H9 (cell line): ENCODE measurements around the gene FCHSD2. TPM values are rescaled to one million over a fixed set of nuclear protein-coding genes. Genes with fewer than 3 reads are reported as not detected.

Source experiments
- DNase-seq: peaks from one replicate; pipeline ENCODE4 v3.0.0-alpha.2; 2017
- H2AFZ ChIP-seq: one replicate; pipeline ENCODE4 v1.6.1; 2013; ENCODE audit warnings: mild to moderate bottlenecking, low read length, control low read depth, moderate library complexity
- H2AK5ac ChIP-seq: 2 replicates; pipeline ENCODE4 v1.6.1; 2013; ENCODE audit warnings: low read length, control low read depth, mixed read lengths; ENCODE audit not compliant: insufficient read length
- H2BK120ac ChIP-seq: one replicate; pipeline ENCODE4 v1.6.1; 2013; ENCODE audit warnings: low read depth, mild to moderate bottlenecking, low read length, control low read depth, inconsistent platforms; ENCODE audit not compliant: poor library complexity, severe bottlenecking
- H2BK12ac ChIP-seq: 2 replicates; pipeline ENCODE4 v1.6.1; 2013; ENCODE audit warnings: low read length, control low read depth, mixed read lengths, low read depth; ENCODE audit not compliant: insufficient read length
- H2BK15ac ChIP-seq: 2 replicates; pipeline ENCODE4 v1.6.1; 2013; ENCODE audit warnings: low read depth, low read length, control low read depth
- H2BK20ac ChIP-seq: one replicate; pipeline ENCODE4 v1.6.1; 2013; ENCODE audit warnings: low read depth, mild to moderate bottlenecking, low read length, control low read depth, inconsistent platforms; ENCODE audit not compliant: poor library complexity, severe bottlenecking
- H2BK5ac ChIP-seq: 2 replicates; pipeline ENCODE4 v1.6.1; 2013; ENCODE audit warnings: low read length, control low read depth, mixed read lengths; ENCODE audit not compliant: insufficient read length
- H3K14ac ChIP-seq: 2 replicates; pipeline ENCODE4 v1.6.1; 2013; ENCODE audit warnings: low read length, control low read depth; ENCODE audit not compliant: insufficient read depth
- H3K18ac ChIP-seq: 2 replicates; pipeline ENCODE4 v1.6.1; 2013; ENCODE audit warnings: low read depth, mild to moderate bottlenecking, mixed read lengths, low read length, control low read depth; ENCODE audit not compliant: insufficient read length
- H3K23ac ChIP-seq: 2 replicates; pipeline ENCODE4 v1.6.1; 2013; ENCODE audit warnings: low read length, control low read depth, mixed read lengths, low read depth; ENCODE audit not compliant: insufficient read length
- H3K23me2 ChIP-seq: 2 replicates; pipeline ENCODE4 v1.6.1; 2013; ENCODE audit warnings: low read depth, mild to moderate bottlenecking, mixed read lengths, low read length, control low read depth; ENCODE audit not compliant: insufficient read length, poor library complexity, severe bottlenecking
- H3K27ac ChIP-seq: 2 replicates; pipeline ENCODE4 v1.5.1; 2013; ENCODE audit warnings: low read length, control low read depth, mixed read lengths, low read depth; ENCODE audit not compliant: insufficient read length
- H3K27me3 ChIP-seq: 2 replicates; pipeline ENCODE4 v1.6.1; 2013; ENCODE audit warnings: low read length, control low read depth, inconsistent platforms; ENCODE audit not compliant: insufficient read depth
- H3K4ac ChIP-seq: 2 replicates; pipeline ENCODE4 v1.6.1; 2013; ENCODE audit warnings: low read depth, mild to moderate bottlenecking, control low read depth, inconsistent platforms, low read length, moderate library complexity
- H3K4me1 ChIP-seq: 2 replicates; pipeline ENCODE4 v1.6.1; 2013; ENCODE audit warnings: low read length, control low read depth, inconsistent platforms; ENCODE audit not compliant: insufficient read depth
- H3K4me2 ChIP-seq: 2 replicates; pipeline ENCODE4 v1.6.1; 2013; ENCODE audit warnings: low read length, control low read depth, mixed read lengths; ENCODE audit not compliant: insufficient read length, insufficient read depth
- H3K56ac ChIP-seq: 2 replicates; pipeline ENCODE4 v1.6.1; 2013; ENCODE audit warnings: low read depth, mild to moderate bottlenecking, mixed read lengths, low read length, control low read depth; ENCODE audit not compliant: insufficient read length
- H3K79me1 ChIP-seq: 2 replicates; pipeline ENCODE4 v1.6.1; 2013; ENCODE audit warnings: low read depth, mild to moderate bottlenecking, moderate library complexity, low read length, control low read depth, inconsistent platforms; ENCODE audit not compliant: insufficient read depth, poor library complexity, severe bottlenecking
- H3K79me2 ChIP-seq: 2 replicates; pipeline ENCODE4 v1.6.1; 2013; ENCODE audit warnings: low read length, control low read depth, inconsistent platforms; ENCODE audit not compliant: insufficient read depth
- H3K9ac ChIP-seq: 2 replicates; pipeline ENCODE4 v1.6.1; 2013; ENCODE audit warnings: low read length, control low read depth, mixed read lengths; ENCODE audit not compliant: insufficient read length; ENCODE audit errors: extremely low read depth
- H3K9me3 ChIP-seq: one replicate; pipeline ENCODE4 v1.6.1; 2013; ENCODE audit warnings: low read depth, low read length, inconsistent platforms; ENCODE audit not compliant: control insufficient read depth
- H3T11ph ChIP-seq: one replicate; pipeline ENCODE4 v1.6.1; 2013; ENCODE audit warnings: mild to moderate bottlenecking, low read length, control low read depth, inconsistent platforms
- H4K20me1 ChIP-seq: one replicate; pipeline ENCODE4 v1.6.1; 2013; ENCODE audit not compliant: control insufficient read depth, insufficient read length, insufficient read depth
- H4K5ac ChIP-seq: 2 replicates; pipeline ENCODE4 v1.6.1; 2013; ENCODE audit warnings: low read depth, mild to moderate bottlenecking, mixed read lengths, low read length, control low read depth; ENCODE audit not compliant: insufficient read length
- H4K8ac ChIP-seq: replicated peaks from 2 replicates; pipeline ENCODE4 v1.6.1; 2013; ENCODE audit warnings: low read length, control low read depth, mixed read lengths, low read depth; ENCODE audit not compliant: insufficient read length
- H4K91ac ChIP-seq: 2 replicates; pipeline ENCODE4 v1.6.1; 2013; ENCODE audit warnings: low read depth, mild to moderate bottlenecking, moderate library complexity, mixed read lengths, low read length, control low read depth; ENCODE audit not compliant: insufficient read length
- H3K27ac Mint-ChIP-seq, 3 experiments: 2 replicates in 2 of 3; 3 replicates in 1 of 3; pipeline ENCODE4 v1.8.0; 2020 to 2021; ENCODE audit warnings: mixed read lengths in 3 of 3, mild to moderate bottlenecking in 1 of 3, moderate library complexity in 1 of 3
- H3K27me3 Mint-ChIP-seq: 2 replicates; pipeline ENCODE4 v1.8.0; 2021; ENCODE audit warnings: low read depth, mild to moderate bottlenecking, moderate library complexity, mixed read lengths
- H3K36me3 Mint-ChIP-seq, 3 experiments: 2 replicates in 2 of 3; 3 replicates in 1 of 3; pipeline ENCODE4 v1.8.0; 2020 to 2021; ENCODE audit warnings: low read depth in 3 of 3, mixed read lengths in 3 of 3; ENCODE audit not compliant: insufficient read depth in 1 of 3
- H3K4me1 Mint-ChIP-seq, 2 experiments: 2 replicates each; pipeline ENCODE4 v1.8.0; 2020; ENCODE audit warnings: mixed read lengths in 2 of 2
- H3K4me3 Mint-ChIP-seq, 2 experiments: 2 replicates in 1 of 2; 3 replicates in 1 of 2; pipeline ENCODE4 v1.8.0; 2020 to 2021; ENCODE audit warnings: mild to moderate bottlenecking in 2 of 2, mixed read lengths in 2 of 2, moderate library complexity in 1 of 2
- H3K9me3 Mint-ChIP-seq, 2 experiments: 2 replicates in 1 of 2; 3 replicates in 1 of 2; pipeline ENCODE4 v1.8.0; 2020; ENCODE audit warnings: mild to moderate bottlenecking in 2 of 2, mixed read lengths in 2 of 2, moderate library complexity in 1 of 2
- WGBS: extraction: QIAGEN DNeasy Blood & Tissue Kit; methylation state at CpG from one replicate; pipeline ENCODE4 v1.1.7; 2013; ENCODE audit warnings: missing lambda C conversion rate, low lambda C conversion rate, mixed read lengths; ENCODE audit not compliant: insufficient read length; ENCODE audit errors: extremely low coverage; 5-methylcytosine and 5-hydroxymethylcytosine counted together
- total RNA-seq: library from RNA; stranded (reverse); gene quantifications from 2 replicates; pipeline ENCODE4 v1.2.1, GENCODE V29; 2021
- TF ChIP-seq, protein P1 (sequence below): fragments of 200-600 bp; sonication (generic); conservative IDR thresholded peaks from 3 replicates; pipeline ENCODE4 v1.8.0; 2021; ENCODE audit warnings: antibody characterized with exemption, mild to moderate bottlenecking

FCHSD2 gene
- total RNA-seq, 1 experiment from 2014 or later = 17.8 TPM

DNA sequence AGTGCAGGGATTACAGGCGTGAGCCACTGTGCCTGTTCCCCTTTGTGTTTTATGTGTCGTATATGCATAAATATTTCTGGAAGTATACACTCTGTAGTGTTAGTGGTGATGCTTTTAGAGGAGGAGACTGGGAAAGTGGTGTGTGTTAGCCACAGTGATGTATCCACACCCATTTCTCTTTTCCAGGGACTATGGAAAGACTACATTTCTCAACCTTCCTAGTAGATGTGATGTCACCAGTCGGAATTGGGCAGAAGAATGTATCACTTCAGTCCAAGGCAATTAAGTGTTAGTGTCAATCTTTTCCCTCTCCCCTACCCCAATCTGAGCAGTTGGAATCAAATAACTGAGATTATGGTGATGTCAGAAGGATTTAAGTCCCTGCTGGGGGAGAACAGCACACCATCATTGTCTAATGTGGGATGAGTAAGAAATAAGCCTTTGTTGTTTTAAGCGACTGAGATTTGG lies 333.8 kb downstream of the FCHSD2 start:
- Histone ChIP-seq H2AK5ac (no peak overlapping the region), H2AFZ (no peak overlapping the region), H3K23ac (no peak overlapping the region), H2BK120ac (no peak overlapping the region), H3K79me2 (no peaks in the 10 kb centered on the region), H2BK5ac (no peak overlapping the region), H4K91ac (no peak overlapping the region), H2BK20ac (no peak overlapping the region), H3K4ac (no peak overlapping the region), H4K8ac (no peak overlapping the region), H3K56ac (no peak overlapping the region), H3K9me3 (no peaks in the 10 kb centered on the region), H2BK15ac (no peak overlapping the region), H3T11ph (no peak overlapping the region), H4K20me1 (no peaks in the 10 kb centered on the region), H3K23me2 (peaks cover 5% of the 10 kb centered on the region), H3K27ac (no peak overlapping the region), H3K27me3 (no peaks in the 10 kb centered on the region), H3K4me2 (no peak overlapping the region), H4K5ac (no peak overlapping the region), H3K9ac (no peak overlapping the region), H3K18ac (no peak overlapping the region), H2BK12ac (no peak overlapping the region), H3K79me1 (no peaks in the 10 kb centered on the region), H3K14ac (no peak overlapping the region), H3K4me1 (peaks cover 5% of the 10 kb centered on the region; the same call in 1 of the 2 replicates)
- TF ChIP-seq, protein P1, sequence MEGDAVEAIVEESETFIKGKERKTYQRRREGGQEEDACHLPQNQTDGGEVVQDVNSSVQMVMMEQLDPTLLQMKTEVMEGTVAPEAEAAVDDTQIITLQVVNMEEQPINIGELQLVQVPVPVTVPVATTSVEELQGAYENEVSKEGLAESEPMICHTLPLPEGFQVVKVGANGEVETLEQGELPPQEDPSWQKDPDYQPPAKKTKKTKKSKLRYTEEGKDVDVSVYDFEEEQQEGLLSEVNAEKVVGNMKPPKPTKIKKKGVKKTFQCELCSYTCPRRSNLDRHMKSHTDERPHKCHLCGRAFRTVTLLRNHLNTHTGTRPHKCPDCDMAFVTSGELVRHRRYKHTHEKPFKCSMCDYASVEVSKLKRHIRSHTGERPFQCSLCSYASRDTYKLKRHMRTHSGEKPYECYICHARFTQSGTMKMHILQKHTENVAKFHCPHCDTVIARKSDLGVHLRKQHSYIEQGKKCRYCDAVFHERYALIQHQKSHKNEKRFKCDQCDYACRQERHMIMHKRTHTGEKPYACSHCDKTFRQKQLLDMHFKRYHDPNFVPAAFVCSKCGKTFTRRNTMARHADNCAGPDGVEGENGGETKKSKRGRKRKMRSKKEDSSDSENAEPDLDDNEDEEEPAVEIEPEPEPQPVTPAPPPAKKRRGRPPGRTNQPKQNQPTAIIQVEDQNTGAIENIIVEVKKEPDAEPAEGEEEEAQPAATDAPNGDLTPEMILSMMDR = no peak
- no peak for DNase-seq
- H3K9me3 Mint-ChIP-seq = no peaks in the 10 kb centered on the region
- H3K36me3 Mint-ChIP-seq = peaks cover 0 to 22% (median 17%) of the 10 kb centered on the region in 3 experiments
- no peak overlapping the region for H3K4me3 Mint-ChIP-seq
- no CpG with 5 or more reads among the region's 4 CpGs for WGBS
- H3K27me3 Mint-ChIP-seq = peaks cover 5% of the 10 kb centered on the region
- H3K27ac Mint-ChIP-seq = no peak overlapping the region
- peaks cover 12 to 14% of the 10 kb centered on the region in 2 experiments for H3K4me1 Mint-ChIP-seq
